Transverse colon (tissue), 4 donors: ENCODE measurements around the gene ANKRD33B. TPM values are rescaled to one million over a fixed set of nuclear protein-coding genes. Genes with fewer than 3 reads are reported as not detected.

Experiments
- DNase-seq: peaks from one replicate; pipeline ENCODE4 v3.0.0-alpha.2; 2019
- H3K27ac ChIP-seq, 4 donors: fragments of 200-600 bp; sonication (generic); 2 replicates each; pipeline ENCODE4 v1.5.1; 2016 to 2018; ENCODE audit warnings: inconsistent platforms in 4 of 4
- H3K27me3 ChIP-seq: fragments of 200-600 bp; sonication (generic); 2 replicates; pipeline ENCODE4 v1.5.1; 2017; ENCODE audit warnings: inconsistent platforms
- H3K36me3 ChIP-seq, 4 donors: fragments of 200-600 bp; sonication (generic); 2 replicates each; pipeline ENCODE4 v1.5.1; 2017 to 2019; ENCODE audit warnings: inconsistent platforms in 4 of 4
- H3K4me1 ChIP-seq, 4 donors: fragments of 200-600 bp; sonication (generic); 2 replicates each; pipeline ENCODE4 v1.5.1; 2017 to 2020; ENCODE audit warnings: inconsistent platforms in 4 of 4
- H3K4me3 ChIP-seq, 4 donors: fragments of 200-600 bp; sonication (generic); 1 replicate in 1 of 4; 2 replicates in 3 of 4; pipeline versions ENCODE4 v1.5.1 to v1.6.1; 2017 to 2019; ENCODE audit warnings: inconsistent platforms in 4 of 4
- H3K9me3 ChIP-seq, 2 donors: fragments of 200-600 bp; sonication (generic); 2 replicates each; pipeline ENCODE4 v1.5.1; 2017 to 2019; ENCODE audit warnings: inconsistent platforms in 2 of 2
- CTCF ChIP-seq, 5 experiments: fragments of 200-600 bp in 3 of 5; fragments of 450-650 bp in 2 of 5; sonication (generic) in 3 of 5; IDR thresholded peaks; 1 replicate in 2 of 5; 2 replicates in 3 of 5; pipeline ENCODE4 v1.5.1; 2016 to 2017; ENCODE audit warnings: antibody characterized with exemption in 5 of 5, inconsistent platforms in 3 of 5, mild to moderate bottlenecking in 2 of 5, moderate library complexity in 1 of 5
- EP300 ChIP-seq: sonication (generic); formaldehyde crosslinking; IDR thresholded peaks from one replicate; pipeline ENCODE4 v1.6.1; 2017; ENCODE audit warnings: antibody characterized with exemption, low read depth
- POLR2A ChIP-seq: fragments of 450-650 bp; IDR thresholded peaks from one replicate; pipeline ENCODE4 v1.6.1; 2016; ENCODE audit warnings: antibody characterized with exemption, mild to moderate bottlenecking, moderate library complexity
- POLR2AphosphoS5 ChIP-seq, 3 donors: sonication (generic); formaldehyde crosslinking; IDR thresholded peaks; one replicate each; pipeline ENCODE4 v1.6.1; 2016; ENCODE audit warnings: antibody characterized with exemption in 3 of 3
- WGBS, 2 donors: methylation state at CpG; one replicate each; pipeline ENCODE4 v1.1.5; 2018; ENCODE audit warnings: low coverage in 1 of 2; 5-methylcytosine and 5-hydroxymethylcytosine counted together
- in situ Hi-C, 4 donors: fragments of 200-750 bp; cut with MboI; loops; one replicate each; pipeline versions ENCODE4 v1.15.0 to v1.15.1; 2017; ENCODE audit warnings: low sequenced_read_pairs in 3 of 4, low pct_ligation_motif_present in 1 of 4, low pct_unique_long_range_greater_than_20kb in 1 of 4
- intact Hi-C: fragments of 100-400 bp; cut with DNase I; formaldehyde crosslinking; loops from one replicate; pipeline ENCODE4 v1.15.1; 2023; ENCODE audit warnings: low total_unique reads
- total RNA-seq, 4 donors: library from RNA; depleted of rRNA; stranded (reverse); fragments of >200 nt; gene quantifications; one replicate each; pipeline ENCODE4 v1.1.0, GENCODE V29; 2016

ANKRD33B gene
- total RNA-seq, 4 donors from 2014 or later, result 0.20 to 3.2 (median 1.4) TPM

GRCh38 chr5:10534561-10535530, 29.0 kb upstream of the ANKRD33B start:
- TF ChIP-seq POLR2A (no peak), POLR2AphosphoS5 (IDR thresholded peaks at IDR 0.05) (no peak), CTCF (IDR thresholded peaks at IDR 0.05) (no peak), EP300 (no peak)
- in situ Hi-C loops (no loop called here), intact Hi-C loops (no loop called here)
- H3K36me3 ChIP-seq, result no peaks in the 10 kb centered on the region
- H3K4me3 ChIP-seq, result no peak overlapping the region
- peaks cover 25% of the 10 kb centered on the region for H3K27me3 ChIP-seq
- H3K4me1 ChIP-seq, result peaks cover 0 to 6% (median 2%) of the 10 kb centered on the region in 4 donors
- WGBS, 2 donors, result 75 to 78% methylated on average over 11 to 23 of the region's 23 CpGs
- no peaks in the 10 kb centered on the region for H3K9me3 ChIP-seq
- DNase-seq, result no peak
- peak overlapping the region in 1 of 4 donors; percentile 5 for H3K27ac ChIP-seq

- H3K4me1 ChIP-seq, result peaks cover 0 to 6% (median 2%) of the 10 kb centered on the region in 4 donors
- no peak overlapping the region for H3K4me3 ChIP-seq
- in situ Hi-C loops, result no loop called here
- no peaks in the 10 kb centered on the region for H3K9me3 ChIP-seq
- no peak for DNase-seq
- H3K36me3 ChIP-seq, result no peaks in the 10 kb centered on the region
- H3K27ac ChIP-seq, result no peak overlapping the region
- peaks cover 25% of the 10 kb centered on the region for H3K27me3 ChIP-seq
- intact Hi-C loops, result no loop called here
- 40 to 62% methylated on average over 1 to 3 of the region's 3 CpGs for WGBS, 2 donors
- TF ChIP-seq CTCF (IDR thresholded peaks at IDR 0.05), result no peak
- no peak for TF ChIP-seq POLR2AphosphoS5 (IDR thresholded peaks at IDR 0.05)
- no peak for TF ChIP-seq POLR2A
- no peak for TF ChIP-seq EP300
Observed at GRCh38 chr5:10536511-10536910, 27.4 kb upstream of the ANKRD33B start.

GRCh38 chr5:10536931-10537579, 26.8 kb upstream of the ANKRD33B start:
- DNase-seq, result no peak
- in situ Hi-C loops, result no loop called here
- peaks cover 0 to 6% (median 2%) of the 10 kb centered on the region in 4 donors for H3K4me1 ChIP-seq
- TF ChIP-seq EP300, result no peak
- TF ChIP-seq POLR2A, result no peak
- TF ChIP-seq POLR2AphosphoS5 (IDR thresholded peaks at IDR 0.05), result no peak
- no peak for TF ChIP-seq CTCF (IDR thresholded peaks at IDR 0.05)
- H3K4me3 ChIP-seq, result no peak overlapping the region
- no peaks in the 10 kb centered on the region for H3K9me3 ChIP-seq
- WGBS, 2 donors, result 34 to 36% methylated on average over 7 to 13 of the region's 13 CpGs
- H3K27ac ChIP-seq, result no peak overlapping the region
- no peaks in the 10 kb centered on the region for H3K36me3 ChIP-seq
- intact Hi-C loops, result no loop called here
- peaks cover 25% of the 10 kb centered on the region for H3K27me3 ChIP-seq

- H3K36me3 ChIP-seq, result no peaks in the 10 kb centered on the region
- in situ Hi-C loops (no loop called here), intact Hi-C loops (no loop called here)
- H3K27me3 ChIP-seq, result peaks cover 28% of the 10 kb centered on the region
- no peak overlapping the region for H3K27ac ChIP-seq
- DNase-seq, result no peak
- H3K4me3 ChIP-seq, result no peak overlapping the region
- 71% methylated on average over 4 of the region's 4 CpGs; no CpG with 5 or more reads in 1 of the 2 donors for WGBS, 2 donors
- H3K4me1 ChIP-seq, result peaks cover 0 to 6% (median 2%) of the 10 kb centered on the region in 4 donors
- no peaks in the 10 kb centered on the region for H3K9me3 ChIP-seq
- no peak for TF ChIP-seq POLR2AphosphoS5 (IDR thresholded peaks at IDR 0.05)
- TF ChIP-seq EP300, result no peak
- no peak for TF ChIP-seq CTCF (IDR thresholded peaks at IDR 0.05)
- no peak for TF ChIP-seq POLR2A
Observed at GRCh38 chr5:10537624-10538023, 26.2 kb upstream of the ANKRD33B start.
